ENCODE data around the gene WWOX.

WWOX gene

DNA sequence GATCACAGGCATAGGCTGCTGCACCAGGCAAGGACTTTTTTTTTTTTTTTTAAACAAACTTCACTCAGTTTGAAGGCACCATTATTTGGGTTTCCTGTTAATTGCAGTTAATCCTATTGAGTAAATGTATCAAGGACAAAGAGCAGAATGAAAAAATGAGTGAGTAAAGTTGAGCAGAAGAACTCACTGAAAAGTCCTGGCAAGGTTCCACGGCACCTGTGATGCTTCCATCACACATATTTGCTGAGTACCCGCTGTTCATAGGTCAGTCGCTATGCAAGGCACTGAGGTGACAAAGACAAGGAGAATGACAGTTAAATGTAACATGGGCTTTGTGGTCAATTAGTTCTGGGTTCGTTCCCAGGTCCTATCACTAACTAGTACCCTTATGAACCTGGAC lies 831.1 kb downstream of the WWOX start:
- Histone ChIP-seq H2BK120ac (ENCODE audit: low read depth, low read length) (no peak overlapping the region), H2AK5ac (ENCODE audit: low read length) (no peak overlapping the region), H3K79me2 (ENCODE audit: control insufficient read depth, insufficient read depth, low read length) (no peaks in the 10 kb centered on the region), H2BK5ac (ENCODE audit: low read length) (no peak overlapping the region), H3K4me2 (ENCODE audit: low read length) (no peak overlapping the region), H3K36me3 (ENCODE audit: control insufficient read depth, insufficient read depth, low read length) (no peaks in the 10 kb centered on the region), H3K18ac (ENCODE audit: low read length) (no peak overlapping the region), H3K56ac (ENCODE audit: low read length) (no peak overlapping the region), H3K27ac (ENCODE audit: low read depth, low read length) (no peak overlapping the region), H3K79me1 (ENCODE audit: low read length) (no peaks in the 10 kb centered on the region), H3K4me1 (ENCODE audit: control insufficient read depth, low read depth, low read length) (no peaks in the 10 kb centered on the region), H2BK15ac (replicated peaks; ENCODE audit: low read depth) (no peak overlapping the region), H4K5ac (ENCODE audit: low read length) (no peak overlapping the region), H3K9ac (ENCODE audit: low read length) (no peak overlapping the region), H3K4ac (ENCODE audit: low read depth, low read length) (no peak overlapping the region), H3K27me3 (ENCODE audit: insufficient read depth, low read length, poor library complexity) (no peaks in the 10 kb centered on the region), H3K23ac (ENCODE audit: low read length) (no peak overlapping the region), H4K8ac (ENCODE audit: low read depth, low read length) (no peak overlapping the region), H3K4me3 (ENCODE audit: low read length) (no peak overlapping the region)
- no peak for DNase-seq
- WGBS (ENCODE audit: extremely low coverage, insufficient coverage, low lambda C conversion rate) = no CpG with 5 or more reads among the region's 4 CpGs

- no peak overlapping the region for H2BK15ac ChIP-seq (replicated peaks; ENCODE audit: low read depth)
- no peak overlapping the region for H2BK120ac ChIP-seq (ENCODE audit: low read depth, low read length)
- no peak overlapping the region for H4K8ac ChIP-seq (ENCODE audit: low read depth, low read length)
- H3K4me3 ChIP-seq (ENCODE audit: low read length) = no peak overlapping the region
- no peaks in the 10 kb centered on the region for H3K79me2 ChIP-seq (ENCODE audit: control insufficient read depth, insufficient read depth, low read length)
- no peak overlapping the region for H3K18ac ChIP-seq (ENCODE audit: low read length)
- no peak for DNase-seq
- H3K9ac ChIP-seq (ENCODE audit: low read length) = no peak overlapping the region
- H3K36me3 ChIP-seq (ENCODE audit: control insufficient read depth, insufficient read depth, low read length) = no peaks in the 10 kb centered on the region
- no CpG with 5 or more reads among the region's 2 CpGs for WGBS (ENCODE audit: extremely low coverage, insufficient coverage, low lambda C conversion rate)
- H4K5ac ChIP-seq (ENCODE audit: low read length) = no peak overlapping the region
- no peak overlapping the region for H3K27ac ChIP-seq (ENCODE audit: low read depth, low read length)
- H3K4me2 ChIP-seq (ENCODE audit: low read length) = no peak overlapping the region
- no peak overlapping the region for H2AK5ac ChIP-seq (ENCODE audit: low read length)
- no peaks in the 10 kb centered on the region for H3K27me3 ChIP-seq (ENCODE audit: insufficient read depth, low read length, poor library complexity)
- no peaks in the 10 kb centered on the region for H3K4me1 ChIP-seq (ENCODE audit: control insufficient read depth, low read depth, low read length)
- no peak overlapping the region for H3K4ac ChIP-seq (ENCODE audit: low read depth, low read length)
- H3K79me1 ChIP-seq (ENCODE audit: low read length) = no peaks in the 10 kb centered on the region
- no peak overlapping the region for H3K56ac ChIP-seq (ENCODE audit: low read length)
- H2BK5ac ChIP-seq (ENCODE audit: low read length) = no peak overlapping the region
- no peak overlapping the region for H3K23ac ChIP-seq (ENCODE audit: low read length)
These were observed 831.8 kb downstream of the WWOX start for GRCh38 chr16:78931267-78931666.

DNA sequence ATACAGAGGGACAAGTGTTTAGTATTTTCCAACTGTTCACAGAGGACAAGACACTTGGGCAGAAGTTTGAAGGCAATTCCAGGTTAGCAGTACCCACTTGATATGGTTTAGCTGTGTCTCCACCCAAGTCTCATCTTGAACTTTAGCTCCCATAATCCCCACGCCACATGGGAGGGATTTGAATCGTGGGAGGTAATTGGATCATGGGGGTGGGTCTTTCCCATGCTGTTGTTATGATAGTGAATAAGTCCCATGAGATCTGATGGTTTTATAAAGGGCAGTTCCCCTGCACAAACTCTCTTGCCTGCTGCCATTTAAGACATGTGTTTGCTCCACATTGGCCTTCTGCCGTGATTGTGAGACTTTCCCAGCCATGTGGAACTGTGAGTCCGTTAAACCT lies 832.2 kb downstream of the WWOX start:
- no CpG with 5 or more reads among the region's 4 CpGs for WGBS (ENCODE audit: extremely low coverage, insufficient coverage, low lambda C conversion rate)
- H2BK5ac ChIP-seq (ENCODE audit: low read length) = no peak overlapping the region
- no peak overlapping the region for H4K8ac ChIP-seq (ENCODE audit: low read depth, low read length)
- no peak overlapping the region for H2BK120ac ChIP-seq (ENCODE audit: low read depth, low read length)
- no peak overlapping the region for H3K23ac ChIP-seq (ENCODE audit: low read length)
- H3K4me1 ChIP-seq (ENCODE audit: control insufficient read depth, low read depth, low read length) = no peaks in the 10 kb centered on the region
- H2AK5ac ChIP-seq (ENCODE audit: low read length) = no peak overlapping the region
- no peak overlapping the region for H3K18ac ChIP-seq (ENCODE audit: low read length)
- DNase-seq = no peak
- no peak overlapping the region for H4K5ac ChIP-seq (ENCODE audit: low read length)
- H3K4me3 ChIP-seq (ENCODE audit: low read length) = no peak overlapping the region
- no peak overlapping the region for H3K9ac ChIP-seq (ENCODE audit: low read length)
- H3K36me3 ChIP-seq (ENCODE audit: control insufficient read depth, insufficient read depth, low read length) = no peaks in the 10 kb centered on the region
- no peaks in the 10 kb centered on the region for H3K79me1 ChIP-seq (ENCODE audit: low read length)
- no peak overlapping the region for H3K4ac ChIP-seq (ENCODE audit: low read depth, low read length)
- no peak overlapping the region for H3K27ac ChIP-seq (ENCODE audit: low read depth, low read length)
- no peaks in the 10 kb centered on the region for H3K27me3 ChIP-seq (ENCODE audit: insufficient read depth, low read length, poor library complexity)
- H3K79me2 ChIP-seq (ENCODE audit: control insufficient read depth, insufficient read depth, low read length) = no peaks in the 10 kb centered on the region
- no peak overlapping the region for H3K56ac ChIP-seq (ENCODE audit: low read length)
- H2BK15ac ChIP-seq (replicated peaks; ENCODE audit: low read depth) = no peak overlapping the region
- no peak overlapping the region for H3K4me2 ChIP-seq (ENCODE audit: low read length)

GRCh38 chr16:78932355-78932943 lies 833.0 kb downstream of the WWOX start:
- Histone ChIP-seq H3K27me3 (ENCODE audit: insufficient read depth, low read length, poor library complexity) (no peaks in the 10 kb centered on the region), H3K4me1 (ENCODE audit: control insufficient read depth, low read depth, low read length) (no peaks in the 10 kb centered on the region), H3K9ac (ENCODE audit: low read length) (no peak overlapping the region), H2AK5ac (ENCODE audit: low read length) (no peak overlapping the region), H2BK15ac (replicated peaks; ENCODE audit: low read depth) (no peak overlapping the region), H4K5ac (ENCODE audit: low read length) (no peak overlapping the region), H3K23ac (ENCODE audit: low read length) (no peak overlapping the region), H3K79me2 (ENCODE audit: control insufficient read depth, insufficient read depth, low read length) (no peaks in the 10 kb centered on the region), H3K4me2 (ENCODE audit: low read length) (no peak overlapping the region), H3K79me1 (ENCODE audit: low read length) (no peaks in the 10 kb centered on the region), H3K36me3 (ENCODE audit: control insufficient read depth, insufficient read depth, low read length) (no peaks in the 10 kb centered on the region), H3K4ac (ENCODE audit: low read depth, low read length) (no peak overlapping the region), H4K8ac (ENCODE audit: low read depth, low read length) (no peak overlapping the region), H3K56ac (ENCODE audit: low read length) (no peak overlapping the region), H3K4me3 (ENCODE audit: low read length) (no peak overlapping the region), H2BK120ac (ENCODE audit: low read depth, low read length) (no peak overlapping the region), H3K18ac (ENCODE audit: low read length) (no peak overlapping the region), H2BK5ac (ENCODE audit: low read length) (no peak overlapping the region), H3K27ac (ENCODE audit: low read depth, low read length) (no peak overlapping the region)
- DNase-seq = no peak
- WGBS (ENCODE audit: extremely low coverage, insufficient coverage, low lambda C conversion rate) = no CpG with 5 or more reads among the region's 9 CpGs

GRCh38 chr16:78936060-78936459 lies 836.6 kb downstream of the WWOX start:
- Histone ChIP-seq H3K79me2 (ENCODE audit: control insufficient read depth, insufficient read depth, low read length) (no peaks in the 10 kb centered on the region), H3K4me3 (ENCODE audit: low read length) (no peak overlapping the region), H3K27me3 (ENCODE audit: insufficient read depth, low read length, poor library complexity) (no peaks in the 10 kb centered on the region), H2BK120ac (ENCODE audit: low read depth, low read length) (no peak overlapping the region), H3K4ac (ENCODE audit: low read depth, low read length) (no peak overlapping the region), H3K36me3 (ENCODE audit: control insufficient read depth, insufficient read depth, low read length) (no peaks in the 10 kb centered on the region), H4K5ac (ENCODE audit: low read length) (no peak overlapping the region), H3K23ac (ENCODE audit: low read length) (no peak overlapping the region), H3K9ac (ENCODE audit: low read length) (no peak overlapping the region), H3K79me1 (ENCODE audit: low read length) (no peaks in the 10 kb centered on the region), H3K4me2 (ENCODE audit: low read length) (no peak overlapping the region), H4K8ac (ENCODE audit: low read depth, low read length) (no peak overlapping the region), H3K4me1 (ENCODE audit: control insufficient read depth, low read depth, low read length) (no peaks in the 10 kb centered on the region), H2BK5ac (ENCODE audit: low read length) (no peak overlapping the region), H3K56ac (ENCODE audit: low read length) (no peak overlapping the region), H3K27ac (ENCODE audit: low read depth, low read length) (no peak overlapping the region), H3K18ac (ENCODE audit: low read length) (no peak overlapping the region), H2BK15ac (replicated peaks; ENCODE audit: low read depth) (no peak overlapping the region), H2AK5ac (ENCODE audit: low read length) (no peak overlapping the region)
- 100% methylated on average over 1 of the region's 3 CpGs for WGBS (ENCODE audit: extremely low coverage, insufficient coverage, low lambda C conversion rate)
- DNase-seq = no peak

GRCh38 chr16:78939597-78939996 lies 840.1 kb downstream of the WWOX start:
- Histone ChIP-seq H4K8ac (ENCODE audit: low read depth, low read length) (no peak overlapping the region), H3K18ac (ENCODE audit: low read length) (no peak overlapping the region), H3K27ac (ENCODE audit: low read depth, low read length) (no peak overlapping the region), H2AK5ac (ENCODE audit: low read length) (no peak overlapping the region), H2BK5ac (ENCODE audit: low read length) (no peak overlapping the region), H3K27me3 (ENCODE audit: insufficient read depth, low read length, poor library complexity) (no peaks in the 10 kb centered on the region), H4K5ac (ENCODE audit: low read length) (no peak overlapping the region), H2BK15ac (replicated peaks; ENCODE audit: low read depth) (no peak overlapping the region), H3K79me1 (ENCODE audit: low read length) (no peaks in the 10 kb centered on the region), H3K36me3 (ENCODE audit: control insufficient read depth, insufficient read depth, low read length) (no peaks in the 10 kb centered on the region), H3K4me3 (ENCODE audit: low read length) (no peak overlapping the region), H3K4me2 (ENCODE audit: low read length) (no peak overlapping the region), H3K4me1 (ENCODE audit: control insufficient read depth, low read depth, low read length) (no peaks in the 10 kb centered on the region), H3K9ac (ENCODE audit: low read length) (no peak overlapping the region), H3K4ac (ENCODE audit: low read depth, low read length) (no peak overlapping the region), H3K79me2 (ENCODE audit: control insufficient read depth, insufficient read depth, low read length) (no peaks in the 10 kb centered on the region), H2BK120ac (ENCODE audit: low read depth, low read length) (no peak overlapping the region), H3K23ac (ENCODE audit: low read length) (no peak overlapping the region), H3K56ac (ENCODE audit: low read length) (no peak overlapping the region)
- no peak for DNase-seq
- no CpG with 5 or more reads among the region's 6 CpGs for WGBS (ENCODE audit: extremely low coverage, insufficient coverage, low lambda C conversion rate)

All from mesendoderm (in vitro differentiated cells).